Thyroid gland (tissue), 4 donors: ENCODE measurements around the gene LRCH1. TPM values are rescaled to one million over a fixed set of nuclear protein-coding genes. Genes with fewer than 3 reads are reported as not detected.

Source experiments
- DNase-seq, 2 donors: peaks; one replicate each; pipeline ENCODE4 v3.0.0-alpha.2; 2019
- H3K27ac ChIP-seq, 3 donors: fragments of 200-600 bp; sonication (generic); 1 replicate in 2 of 3; 2 replicates in 1 of 3; pipeline ENCODE4 v1.5.1; 2016 to 2019; ENCODE audit warnings: mild to moderate bottlenecking in 1 of 3, moderate library complexity in 1 of 3
- H3K27me3 ChIP-seq: fragments of 200-600 bp; sonication (generic); one replicate; pipeline ENCODE4 v1.5.1; 2019
- H3K36me3 ChIP-seq, 2 donors: fragments of 200-600 bp; sonication (generic); one replicate each; pipeline ENCODE4 v1.5.1; 2016 to 2019
- H3K4me1 ChIP-seq, 2 donors: fragments of 200-600 bp; sonication (generic); one replicate each; pipeline ENCODE4 v1.5.1; 2017 to 2019
- H3K4me3 ChIP-seq, 3 donors: fragments of 200-600 bp; sonication (generic); replicated peaks in 1 of 3; 1 replicate in 2 of 3; 2 replicates in 1 of 3; pipeline ENCODE4 v1.5.1; 2016; ENCODE audit warnings: mild to moderate bottlenecking in 1 of 3
- H3K9me3 ChIP-seq: fragments of 200-600 bp; sonication (generic); one replicate; pipeline ENCODE4 v1.5.1; 2017
- CTCF ChIP-seq, 6 experiments: fragments of 200-600 bp in 3 of 6; fragments of 450-650 bp in 3 of 6; sonication (generic) in 3 of 6; IDR thresholded peaks; one replicate each; pipeline ENCODE4 v1.5.1; 2016 to 2019; ENCODE audit warnings: antibody characterized with exemption in 6 of 6, mild to moderate bottlenecking in 2 of 6, inconsistent platforms in 1 of 6, moderate library complexity in 1 of 6
- POLR2A ChIP-seq, 2 donors: fragments of 450-650 bp; IDR thresholded peaks; one replicate each; pipeline ENCODE4 v1.6.1; 2017; ENCODE audit warnings: antibody characterized with exemption in 2 of 2, mild to moderate bottlenecking in 2 of 2, moderate library complexity in 1 of 2
- whole genome bisulfite sequencing, 2 donors: methylation state at CpG; one replicate each; pipeline ENCODE4 v1.1.5; 2017; 5-methylcytosine and 5-hydroxymethylcytosine counted together
- intact Hi-C: fragments of 100-400 bp; cut with DNase I; formaldehyde crosslinking; loops from one replicate; pipeline ENCODE4 v1.15.1; 2023
- total RNA-seq, 4 donors: library from RNA; depleted of rRNA; stranded (reverse); fragments of >200 nt; gene quantifications; one replicate each; pipeline ENCODE4 v1.2.3, GENCODE V29; 2016

LRCH1 gene
- total RNA-seq, 4 donors from 2014 or later = 13.5 to 19.3 (median 15.9) TPM

- Histone ChIP-seq H3K9me3 (no peaks in the 10 kb centered on the region), H3K36me3 (no peaks in the 10 kb centered on the region), H3K4me3 (no peak overlapping the region), H3K27me3 (no peaks in the 10 kb centered on the region), H3K4me1 (no peaks in the 10 kb centered on the region), H3K27ac (no peak overlapping the region)
- intact Hi-C loops = no loop called here
- DNase-seq = no peak
- TF ChIP-seq POLR2A (IDR thresholded peaks at IDR 0.05) (no peak), CTCF (IDR thresholded peaks at IDR 0.05) (no peak)
- WGBS, 2 donors = 87 to 92% methylated on average over 1 of the region's 1 CpG
These were observed 17.1 kb upstream of the LRCH1 start for GRCh38 chr13:46535825-46536224.

GRCh38 chr13:46536341-46536740 lies 16.6 kb upstream of the LRCH1 start:
- H3K27ac ChIP-seq = no peak overlapping the region
- no peak for DNase-seq
- TF ChIP-seq POLR2A (IDR thresholded peaks at IDR 0.05) = no peak
- no peak for TF ChIP-seq CTCF (IDR thresholded peaks at IDR 0.05)
- H3K36me3 ChIP-seq = no peaks in the 10 kb centered on the region
- H3K4me3 ChIP-seq = no peak overlapping the region
- H3K27me3 ChIP-seq = no peaks in the 10 kb centered on the region
- H3K9me3 ChIP-seq = no peaks in the 10 kb centered on the region
- WGBS, 2 donors = 100% methylated on average over 2 of the region's 2 CpGs
- no peaks in the 10 kb centered on the region for H3K4me1 ChIP-seq
- intact Hi-C loops = no loop called here

- Histone ChIP-seq H3K4me3 (no peak overlapping the region), H3K9me3 (no peaks in the 10 kb centered on the region), H3K36me3 (no peaks in the 10 kb centered on the region), H3K4me1 (no peaks in the 10 kb centered on the region), H3K27ac (no peak overlapping the region), H3K27me3 (no peaks in the 10 kb centered on the region)
- DNase-seq = no peak
- WGBS, 2 donors = 94 to 95% methylated on average over 3 of the region's 3 CpGs
- TF ChIP-seq POLR2A (IDR thresholded peaks at IDR 0.05) (no peak), CTCF (IDR thresholded peaks at IDR 0.05) (no peak)
- intact Hi-C loops = no loop called here
These were observed 13.7 kb upstream of the LRCH1 start for GRCh38 chr13:46539231-46539630.

- no peak for DNase-seq
- no peaks in the 10 kb centered on the region for H3K36me3 ChIP-seq
- 72 to 76% methylated on average over 4 of the region's 4 CpGs for WGBS, 2 donors
- H3K27ac ChIP-seq = no peak overlapping the region
- intact Hi-C loops = no loop called here
- H3K27me3 ChIP-seq = no peaks in the 10 kb centered on the region
- no peaks in the 10 kb centered on the region for H3K9me3 ChIP-seq
- TF ChIP-seq CTCF (IDR thresholded peaks at IDR 0.05) = no peak
- no peaks in the 10 kb centered on the region for H3K4me1 ChIP-seq
- no peak overlapping the region for H3K4me3 ChIP-seq
These were observed 11.8 kb upstream of the LRCH1 start for GRCh38 chr13:46541210-46541609.

- Histone ChIP-seq H3K9me3 (no peaks in the 10 kb centered on the region), H3K4me1 (no peaks in the 10 kb centered on the region), H3K36me3 (no peaks in the 10 kb centered on the region), H3K4me3 (no peak overlapping the region), H3K27me3 (no peaks in the 10 kb centered on the region), H3K27ac (no peak overlapping the region)
- 90 to 95% methylated on average over 4 of the region's 4 CpGs for WGBS, 2 donors
- DNase-seq = no peak
- intact Hi-C loops = no loop called here
- TF ChIP-seq POLR2A (IDR thresholded peaks at IDR 0.05) (no peak), CTCF (IDR thresholded peaks at IDR 0.05) (no peak)
These were observed 10.1 kb upstream of the LRCH1 start for GRCh38 chr13:46542833-46543232.
